Stomach (tissue), 4 donors: ENCODE results near the gene NEDD1.

Experiments used
- EP300 ChIP-seq: sonication (generic); formaldehyde crosslinking; IDR thresholded peaks from one replicate; pipeline ENCODE4 v1.6.1; 2017; ENCODE audit warnings: antibody characterized with exemption
- POLR2AphosphoS5 ChIP-seq, 3 donors: sonication (generic); formaldehyde crosslinking; IDR thresholded peaks; one replicate each; pipeline ENCODE4 v1.6.1; 2016; ENCODE audit warnings: antibody characterized with exemption in 3 of 3
- TF ChIP-seq, protein P1 (sequence below), 7 experiments: fragments of 450-650 bp in 4 of 7; fragments of 200-600 bp in 3 of 7; sonication (generic) in 3 of 7; IDR thresholded peaks; one replicate each; pipeline ENCODE4 v1.5.1; 2016 to 2019; ENCODE audit warnings: antibody characterized with exemption in 7 of 7, control low read depth in 2 of 7, mild to moderate bottlenecking in 1 of 7

DNA sequence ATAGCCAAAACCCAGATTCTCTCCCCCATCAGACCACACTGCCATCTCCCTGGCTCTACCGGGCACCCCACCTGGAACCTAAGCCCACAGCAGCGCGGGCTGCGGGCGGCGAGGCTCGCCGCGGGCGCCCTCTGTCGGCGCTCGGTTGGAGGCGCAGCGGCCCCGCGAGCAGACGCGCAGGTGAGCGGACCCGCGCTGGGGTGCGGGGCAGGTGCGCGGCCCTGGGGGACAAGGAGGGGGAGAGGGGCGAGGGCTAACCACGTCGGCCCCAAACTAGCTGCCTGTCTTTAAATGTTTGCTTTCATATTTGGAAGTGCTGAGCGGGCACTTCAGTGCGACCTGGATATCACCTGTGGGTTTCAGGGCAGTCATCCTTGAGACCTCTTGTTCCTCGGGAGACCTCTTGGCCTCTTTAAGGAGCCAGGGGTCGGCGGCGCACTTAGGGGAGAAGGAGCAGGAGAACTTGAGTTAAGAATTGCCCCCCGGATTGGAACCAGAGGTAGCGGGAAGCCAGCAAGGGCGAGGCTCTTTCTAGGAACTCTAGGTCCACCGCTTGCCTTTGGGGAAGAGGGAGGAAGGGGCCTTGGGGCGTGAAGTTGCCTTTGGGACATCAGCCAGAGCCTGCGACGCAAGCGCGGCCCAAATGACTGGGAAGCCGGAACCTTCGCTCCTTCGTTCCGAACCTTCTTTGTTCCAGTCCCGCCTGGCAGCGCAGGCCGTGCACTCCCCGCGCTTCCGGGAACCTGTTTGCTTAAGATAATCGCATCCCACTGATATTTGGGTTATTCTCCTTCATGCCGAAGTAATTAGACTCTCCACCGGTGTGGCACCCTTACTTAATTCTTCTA, 78.7 kb downstream of the NEDD1 start:
- TF ChIP-seq, protein P1, sequence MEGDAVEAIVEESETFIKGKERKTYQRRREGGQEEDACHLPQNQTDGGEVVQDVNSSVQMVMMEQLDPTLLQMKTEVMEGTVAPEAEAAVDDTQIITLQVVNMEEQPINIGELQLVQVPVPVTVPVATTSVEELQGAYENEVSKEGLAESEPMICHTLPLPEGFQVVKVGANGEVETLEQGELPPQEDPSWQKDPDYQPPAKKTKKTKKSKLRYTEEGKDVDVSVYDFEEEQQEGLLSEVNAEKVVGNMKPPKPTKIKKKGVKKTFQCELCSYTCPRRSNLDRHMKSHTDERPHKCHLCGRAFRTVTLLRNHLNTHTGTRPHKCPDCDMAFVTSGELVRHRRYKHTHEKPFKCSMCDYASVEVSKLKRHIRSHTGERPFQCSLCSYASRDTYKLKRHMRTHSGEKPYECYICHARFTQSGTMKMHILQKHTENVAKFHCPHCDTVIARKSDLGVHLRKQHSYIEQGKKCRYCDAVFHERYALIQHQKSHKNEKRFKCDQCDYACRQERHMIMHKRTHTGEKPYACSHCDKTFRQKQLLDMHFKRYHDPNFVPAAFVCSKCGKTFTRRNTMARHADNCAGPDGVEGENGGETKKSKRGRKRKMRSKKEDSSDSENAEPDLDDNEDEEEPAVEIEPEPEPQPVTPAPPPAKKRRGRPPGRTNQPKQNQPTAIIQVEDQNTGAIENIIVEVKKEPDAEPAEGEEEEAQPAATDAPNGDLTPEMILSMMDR (IDR thresholded peaks at IDR 0.05): peak in 5 of 7 experiments; percentile 8 to 81 (median 79)
- no peak for TF ChIP-seq EP300
- TF ChIP-seq POLR2AphosphoS5 (IDR thresholded peaks at IDR 0.05): no peak
